Erythroblast (primary cell): ENCODE results near the gene XKR7.

ENCODE experiments used
- GATA1 ChIP-seq: IDR thresholded peaks from 2 replicates; pipeline ENCODE4 v1.6.1; 2011; ENCODE audit warnings: low read depth, mild to moderate bottlenecking, control low read depth, low read length, moderate library complexity
- POLR2A ChIP-seq: IDR thresholded peaks from 2 replicates; pipeline ENCODE4 v1.6.1; 2011; ENCODE audit warnings: mild to moderate bottlenecking, low read length

DNA sequence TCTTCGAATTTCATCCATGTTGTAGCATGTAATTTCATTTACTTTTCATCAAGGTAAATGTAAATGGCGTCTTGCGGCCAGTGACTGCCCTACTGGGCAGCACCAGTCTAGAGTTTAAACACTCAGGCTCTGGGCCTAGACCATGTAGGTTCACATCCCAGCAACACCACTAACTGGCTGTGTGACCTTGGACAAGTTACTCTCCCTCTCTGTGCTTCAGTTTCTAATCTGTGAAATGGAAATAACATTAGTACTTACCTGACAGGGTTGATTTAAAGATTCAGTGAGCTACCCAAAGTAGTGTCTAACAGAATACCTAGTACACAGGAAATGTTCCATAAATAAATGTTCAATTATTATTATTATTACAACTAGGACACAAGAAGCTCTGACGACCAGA, 45.4 kb upstream of the XKR7 start:
- TF ChIP-seq POLR2A (no peak), GATA1 (no peak)
